ENCODE results near the gene PCLO. TPM values are rescaled to one million over a fixed set of nuclear protein-coding genes. Genes with fewer than 3 reads are reported as not detected.

The PCLO gene
- total and polyA plus RNA-seq, 2 of the 8 experiments (the other 6 are each of a cell fraction or from before 2014, with no cell fraction given): 1.5 to 3.2 TPM

DNA sequence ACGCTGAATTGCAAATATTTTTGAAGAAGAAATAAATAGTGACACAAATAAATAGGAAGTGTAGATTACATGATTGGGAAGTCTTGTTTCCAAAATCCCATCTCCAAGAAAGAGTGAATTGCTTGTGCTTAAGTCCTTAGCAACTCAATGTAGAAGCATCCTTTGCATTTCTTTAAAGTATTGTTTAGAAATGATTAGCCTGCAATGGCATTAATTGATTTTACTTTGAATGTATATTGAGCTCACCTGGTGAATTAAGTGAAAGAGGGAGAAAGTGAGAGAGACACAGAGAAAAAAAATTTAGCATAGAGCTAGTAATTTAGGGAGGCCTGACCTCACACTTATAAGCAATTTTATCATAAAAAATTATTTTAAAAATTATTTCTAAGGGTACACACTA is 49.0 kb upstream of the PCLO start:
- FAIRE-seq (peak; percentile 57), DNase-seq (ENCODE audit: low read depth in 1 of 2, low spot score in 2 of 2) (peak in 1 of 2 experiments; percentile 7)
- Histone ChIP-seq H3K9me3 (ENCODE audit: insufficient read depth in 2 of 2, low read depth in 1 of 2, low read length in 1 of 2) (no peaks in the 10 kb centered on the region), H2AK5ac (ENCODE audit: low read depth, low read length) (no peak overlapping the region), H3K27ac (ENCODE audit: low read depth, low read length) (no peak overlapping the region), H3K23me2 (ENCODE audit: low read depth, low read length) (no peaks in the 10 kb centered on the region), H3K79me2 (ENCODE audit: control insufficient read depth in 1 of 2, insufficient read depth in 2 of 2, low read length in 2 of 2) (no peaks in the 10 kb centered on the region), H2BK15ac (ENCODE audit: low read length) (no peak overlapping the region), H4K20me1 (replicated peaks in 1 of 2; ENCODE audit: control insufficient read depth in 1 of 2, insufficient read depth in 2 of 2, low read length in 2 of 2) (no peaks in the 10 kb centered on the region), H2BK5ac (ENCODE audit: low read depth, low read length) (no peak overlapping the region), H4K8ac (ENCODE audit: extremely low read depth, insufficient read depth, low read length) (no peak overlapping the region), H3K4me3 (ENCODE audit: extremely low read depth in 1 of 4, insufficient read depth in 2 of 4, low read depth in 3 of 4, low read length in 4 of 4) (peak overlapping the region in 1 of 4 experiments; percentile 42; a peak in 1 of 8 replicates), H3K79me1 (ENCODE audit: low read depth, low read length) (no peaks in the 10 kb centered on the region), H3K18ac (ENCODE audit: extremely low read depth, low read length) (no peak overlapping the region), H3K4ac (replicated peaks; ENCODE audit: insufficient read length, low read depth, low read length) (no peak overlapping the region), H4K5ac (ENCODE audit: insufficient read length, low read depth, low read length) (peak overlapping the region; percentile 6), H3K36me3 (ENCODE audit: control insufficient read depth in 2 of 4, insufficient read depth in 4 of 4, low read length in 3 of 4) (no peaks in the 10 kb centered on the region), H3K23ac (ENCODE audit: insufficient read length) (no peak overlapping the region), H2BK12ac (ENCODE audit: low read depth, low read length) (no peak overlapping the region), H2AFZ (ENCODE audit: low read length) (no peak overlapping the region), H2BK120ac (replicated peaks; ENCODE audit: low read depth, low read length) (no peak overlapping the region), H3K56ac (replicated peaks; ENCODE audit: insufficient read length, low read depth, low read length) (no peak overlapping the region), H3K9ac (replicated peaks in 1 of 4; ENCODE audit: extremely low read depth in 1 of 4, low read depth in 3 of 4, low read length in 3 of 4) (no peak overlapping the region), H3K14ac (ENCODE audit: insufficient read length) (no peak overlapping the region), H4K91ac (replicated peaks; ENCODE audit: insufficient read length, low read length) (no peak overlapping the region), H3K4me1 (replicated peaks in 1 of 4; ENCODE audit: control insufficient read depth in 3 of 4, insufficient read depth in 4 of 4, low read length in 3 of 4) (peaks cover 0 to 10% (median 0%) of the 10 kb centered on the region in 4 experiments; a peak in 1 of 7 replicates), H3K4me2 (ENCODE audit: insufficient read depth in 1 of 2, low read depth in 2 of 2, low read length in 2 of 2) (peak overlapping the region; percentile 5 to 52; a peak in 3 of 4 replicates), H3K27me3 (replicated peaks in 1 of 4; ENCODE audit: control insufficient read depth in 3 of 4, extremely low read depth in 1 of 4, insufficient read depth in 3 of 4, low read length in 3 of 4) (no peaks in the 10 kb centered on the region), H2BK20ac (ENCODE audit: low read length) (no peak overlapping the region)
- CTCF ChIA-PET (ENCODE audit: partially characterized antibody): interaction anchor here (0.6 kb wide), 1 partner anchor 338 kb away, joined by 3 read pairs; no protein-coding TSS in a partner anchor
- 6% methylated on average over 1 of the region's 1 CpG; no CpG with 5 or more reads in 1 of the 2 experiments for WGBS, 2 experiments (ENCODE audit: extremely low coverage in 1 of 2, insufficient coverage in 1 of 2, insufficient read length in 1 of 2, insufficient replicate concordance in 2 of 2, low coverage in 1 of 2, low lambda C conversion rate in 2 of 2, missing lambda C conversion rate in 1 of 2)
- POLR2A ChIA-PET (ENCODE audit: partially characterized antibody): no interaction called here
- TF ChIP-seq FOSL1 (IDR thresholded peaks at IDR 0.05; ENCODE audit: insufficient read depth, low read depth, low read length) (no peak), HDAC2 (IDR thresholded peaks at IDR 0.05; ENCODE audit: borderline replicate concordance in 1 of 2, low read depth in 2 of 2, low read length in 2 of 2) (peak in 1 of 2 experiments; percentile 39; a peak in 1 of 4 replicates), SIRT6 (IDR thresholded peaks at IDR 0.05; ENCODE audit: low read length) (no peak), E2F6 (IDR thresholded peaks at IDR 0.05) (no peak), TBP (IDR thresholded peaks at IDR 0.05; ENCODE audit: low read depth, low read length) (no peak), POLR2AphosphoS5 (IDR thresholded peaks at IDR 0.05; ENCODE audit: low read depth, low read length) (no peak), TCF12 (IDR thresholded peaks at IDR 0.05; ENCODE audit: low read depth, low read length) (peak; percentile 72; the same call in 1 of the 2 replicates), RFX5 (IDR thresholded peaks at IDR 0.05; ENCODE audit: borderline replicate concordance, low read depth, low read length) (no peak), MAFK (IDR thresholded peaks at IDR 0.05; ENCODE audit: low read depth, low read length) (no peak), RBBP5 (IDR thresholded peaks at IDR 0.05; ENCODE audit: borderline replicate concordance, low read depth, low read length) (no peak), TAF7 (optimal IDR thresholded peaks at IDR 0.05; ENCODE audit: borderline replicate concordance, low read depth, low read length) (no peak)
